Cardiac muscle cell (in vitro differentiated cells and primary cell): ENCODE data around the gene INTS6L. TPM values are rescaled to one million over a fixed set of nuclear protein-coding genes. Genes with fewer than 3 reads are reported as not detected.
A peak's percentile ranks its signal among the peaks of the same experiment; 100 is the strongest.
"Not testable (repeated sequence)": the region's sequence is repeated elsewhere in the genome, so short reads cannot be mapped to it uniquely, and the experiment has no call there.

Experiments
- DNase-seq, 2 donors: peaks; one replicate each; pipeline versions ENCODE4 v3.0.0 to v3.0.0-alpha.2; 2010 to 2017; ENCODE audit warnings: low read depth in 1 of 2, low spot score in 1 of 2
- H3K27ac ChIP-seq: fragments of 200-600 bp; sonication (generic); 2 replicates; pipeline ENCODE4 v1.5.1; 2016
- H3K27me3 ChIP-seq: fragments of 200-600 bp; sonication (generic); 2 replicates; pipeline ENCODE4 v1.6.0; 2016; ENCODE audit warnings: control low read depth
- H3K36me3 ChIP-seq: fragments of 200-600 bp; sonication (generic); 2 replicates; pipeline ENCODE4 v1.5.1; 2016; ENCODE audit warnings: control low read depth
- H3K4me1 ChIP-seq: fragments of 200-600 bp; sonication (generic); 2 replicates; pipeline ENCODE4 v1.8.1; 2017; ENCODE audit warnings: low read depth, mild to moderate bottlenecking, mixed run types
- H3K4me3 ChIP-seq: fragments of 200-600 bp; sonication (generic); 2 replicates; pipeline ENCODE4 v1.5.1; 2016; ENCODE audit warnings: mild to moderate bottlenecking
- H3K9me3 ChIP-seq: fragments of 200-600 bp; sonication (generic); 2 replicates; pipeline ENCODE4 v1.5.1; 2017; ENCODE audit warnings: low read depth, mild to moderate bottlenecking, control low read depth
- CTCF ChIP-seq: IDR thresholded peaks from 2 replicates; pipeline ENCODE4 v1.5.1; 2012; ENCODE audit warnings: low read depth, mild to moderate bottlenecking, low read length
- polyA plus RNA-seq: library from polyadenylated mRNA; unstranded; fragments of >200 nt; fragmentation: Nextera tagmentation; extraction: Ambion mirVana; gene quantifications from 2 replicates; pipeline ENCODE4 v1.2.1, GENCODE V29; 2016
- total RNA-seq: library from RNA; depleted of rRNA; stranded (reverse); fragments of >200 nt; gene quantifications from 2 replicates; pipeline ENCODE4 v1.2.3, GENCODE V29; 2016

INTS6L gene
- total and polyA plus RNA-seq, 2 experiments from 2014 or later, result 21.2 to 49.3 TPM

DNA sequence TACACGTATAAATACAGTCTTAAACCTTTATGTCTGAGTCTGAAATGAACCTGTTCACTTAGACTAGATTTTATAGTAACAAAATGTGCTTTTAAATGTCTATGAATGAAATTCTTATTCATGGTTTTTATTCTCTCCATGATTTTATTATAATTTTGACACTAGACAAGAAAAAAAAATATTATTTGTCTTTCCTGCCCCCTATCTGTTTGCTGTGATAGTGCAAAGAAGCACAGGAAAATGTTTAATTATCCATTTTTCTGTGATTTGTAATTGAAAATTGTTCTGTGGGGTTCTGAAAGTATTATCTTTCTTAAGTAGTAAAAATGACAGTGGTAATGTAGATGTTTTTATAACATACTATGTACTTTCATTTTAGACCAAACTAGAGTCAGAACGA lies 52.0 kb downstream of the INTS6L start:
- Histone ChIP-seq H3K27ac (no peak overlapping the region), H3K36me3 (no peaks in the 10 kb centered on the region), H3K4me3 (no peak overlapping the region), H3K9me3 (no peaks in the 10 kb centered on the region), H3K27me3 (no peaks in the 10 kb centered on the region), H3K4me1 (peaks cover 4% of the 10 kb centered on the region)
- TF ChIP-seq CTCF, result peak; percentile 40
- peak in 1 of 2 donors; percentile 1 for DNase-seq

GRCh38 chrX:135581496-135581895 lies 61.0 kb downstream of the INTS6L start:
- no peaks in the 10 kb centered on the region for H3K27me3 ChIP-seq

GRCh38 chrX:135585153-135585552 lies 64.7 kb downstream of the INTS6L start:
- Histone ChIP-seq H3K4me3 (no peak overlapping the region), H3K27me3 (no peaks in the 10 kb centered on the region), H3K27ac (no peak overlapping the region), H3K4me1 (peaks cover 3% of the 10 kb centered on the region), H3K36me3 (no peaks in the 10 kb centered on the region), H3K9me3 (no peaks in the 10 kb centered on the region)
- DNase-seq, result no peak
- TF ChIP-seq CTCF, result no peak

More at GRCh38 chrX:135581496-135581895, 61.0 kb downstream of the INTS6L start:
- H3K4me3 ChIP-seq, result no peak overlapping the region
- peaks cover 4% of the 10 kb centered on the region for H3K36me3 ChIP-seq
- H3K27ac ChIP-seq, result peak overlapping the region; percentile 54
- peaks cover 11% of the 10 kb centered on the region for H3K4me1 ChIP-seq
- no peak for TF ChIP-seq CTCF
- no peaks in the 10 kb centered on the region for H3K9me3 ChIP-seq
- DNase-seq, result no peak

- no peaks in the 10 kb centered on the region for H3K4me1 ChIP-seq
- no peak for TF ChIP-seq CTCF
- no peak for DNase-seq
These were observed 71.4 kb downstream of the INTS6L start for GRCh38 chrX:135591871-135592270.

GRCh38 chrX:135594049-135594448 lies 73.6 kb downstream of the INTS6L start:
- not testable (repeated sequence) for H3K36me3 ChIP-seq, H3K9me3 ChIP-seq, H3K27me3 ChIP-seq, H3K4me3 ChIP-seq, DNase-seq, H3K27ac ChIP-seq, H3K4me1 ChIP-seq

More at GRCh38 chrX:135591871-135592270, 71.4 kb downstream of the INTS6L start:
- Histone ChIP-seq H3K4me3 (no peak overlapping the region), H3K36me3 (no peaks in the 10 kb centered on the region), H3K27ac (no peak overlapping the region), H3K27me3 (no peaks in the 10 kb centered on the region), H3K9me3 (no peaks in the 10 kb centered on the region)

DNA sequence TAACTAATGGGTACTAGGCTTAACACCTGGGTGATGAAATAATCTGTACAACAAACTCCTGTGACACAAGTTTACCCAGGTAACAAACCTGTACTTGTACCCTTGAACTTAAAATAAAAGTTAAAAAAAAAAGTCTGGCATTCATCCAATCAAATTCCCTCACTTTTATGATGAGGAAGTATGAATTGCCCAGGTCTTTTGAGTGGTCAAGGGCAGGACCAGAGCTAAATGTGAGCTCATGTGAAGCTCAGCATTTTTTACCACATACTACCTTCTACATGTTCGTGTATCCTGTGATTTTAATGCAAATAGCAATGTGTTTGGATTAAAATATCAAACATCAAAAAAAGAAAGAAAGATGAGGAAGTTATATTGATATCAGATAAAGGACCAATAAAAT lies 74.0 kb downstream of the INTS6L start:
- not testable (repeated sequence) for H3K4me3 ChIP-seq, H3K27ac ChIP-seq, H3K27me3 ChIP-seq, DNase-seq, H3K4me1 ChIP-seq, H3K9me3 ChIP-seq, H3K36me3 ChIP-seq

- no peak for TF ChIP-seq CTCF
- no peak overlapping the region for H3K4me3 ChIP-seq
- H3K27ac ChIP-seq, result no peak overlapping the region
- DNase-seq, result no peak
- H3K27me3 ChIP-seq, result no peaks in the 10 kb centered on the region
- H3K4me1 ChIP-seq, result no peaks in the 10 kb centered on the region
- H3K9me3 ChIP-seq, result no peaks in the 10 kb centered on the region
- no peaks in the 10 kb centered on the region for H3K36me3 ChIP-seq
These were observed 75.1 kb downstream of the INTS6L start for GRCh38 chrX:135595543-135595942.
